Endothelial cell of hepatic sinusoid (primary cell): ENCODE results near the gene ATG4B.

Experiments
- in situ Hi-C: cut with HindIII; loops from 2 replicates; pipeline ENCODE4 v1.10.0; 2017; ENCODE audit warnings: low sequenced_read_pairs

ATG4B gene

DNA sequence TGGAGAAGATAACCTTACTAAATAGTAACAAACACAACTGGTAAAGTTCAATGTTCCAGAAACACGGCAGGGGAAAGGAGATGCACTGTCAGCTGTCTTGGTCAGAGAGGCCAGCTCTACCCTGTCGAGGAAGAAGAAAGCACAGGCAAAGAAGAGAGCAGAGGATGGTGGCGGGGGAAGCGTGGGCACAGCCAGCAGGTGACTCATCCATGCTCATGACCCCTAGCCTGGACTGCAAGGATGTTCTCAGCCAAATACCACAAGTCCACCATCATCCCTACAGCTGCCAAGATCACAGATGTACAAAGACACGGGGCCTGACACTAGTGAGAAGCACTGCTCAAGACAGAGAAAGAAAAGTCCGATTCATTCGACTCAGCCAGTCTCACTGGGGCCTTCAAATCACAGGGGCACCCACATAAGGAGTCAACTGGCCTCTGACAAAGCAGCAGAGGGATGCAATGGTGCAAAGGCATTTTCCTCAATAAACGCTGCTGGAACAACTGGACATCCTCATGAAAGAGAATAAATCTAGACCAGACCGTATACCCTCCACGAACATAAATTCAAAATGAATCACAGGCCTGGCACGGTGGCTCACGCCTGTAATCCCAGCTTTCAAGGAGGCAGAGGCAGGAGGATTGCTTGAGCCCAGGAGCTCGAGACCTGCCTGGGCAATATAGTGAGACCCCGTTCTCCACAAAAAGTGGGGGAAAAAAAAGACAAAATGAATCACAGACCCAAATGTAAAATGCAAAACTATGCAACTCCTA, 43.5 kb downstream of the ATG4B start:
- in situ Hi-C loops = no loop called here

DNA sequence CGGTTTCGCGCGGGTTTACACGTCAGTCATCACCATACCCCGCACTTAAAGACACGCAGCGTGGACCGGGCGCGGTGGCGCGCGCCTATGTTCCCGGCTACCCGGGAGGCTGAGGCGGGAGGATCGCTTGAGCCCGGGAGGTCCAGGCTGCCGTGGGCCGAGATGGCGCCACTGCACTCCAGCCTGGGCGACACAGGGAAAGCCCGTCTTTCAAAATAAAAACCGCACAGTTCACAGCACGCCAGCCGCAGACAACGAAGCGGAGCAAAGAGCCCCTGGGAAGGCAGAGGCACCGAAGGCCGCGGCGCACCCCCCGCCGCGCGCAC, 48.8 kb downstream of the ATG4B start:
- in situ Hi-C loops = no loop called here

- in situ Hi-C loops = no loop called here
Measured at GRCh38 chr2:241686650-241687425, 49.3 kb downstream of the ATG4B start, which contains the start of gene DTYMK. Gene DTYMK (minus strand): TSS chr2:241686815. CDS start chr2:241686783, 32 bp downstream.

- in situ Hi-C loops = no loop called here
Measured at GRCh38 chr2:241689306-241689705, 51.8 kb downstream of the ATG4B start.

- in situ Hi-C loops = no loop called here
Measured at GRCh38 chr2:241690202-241690717, 52.8 kb downstream of the ATG4B start.

DNA sequence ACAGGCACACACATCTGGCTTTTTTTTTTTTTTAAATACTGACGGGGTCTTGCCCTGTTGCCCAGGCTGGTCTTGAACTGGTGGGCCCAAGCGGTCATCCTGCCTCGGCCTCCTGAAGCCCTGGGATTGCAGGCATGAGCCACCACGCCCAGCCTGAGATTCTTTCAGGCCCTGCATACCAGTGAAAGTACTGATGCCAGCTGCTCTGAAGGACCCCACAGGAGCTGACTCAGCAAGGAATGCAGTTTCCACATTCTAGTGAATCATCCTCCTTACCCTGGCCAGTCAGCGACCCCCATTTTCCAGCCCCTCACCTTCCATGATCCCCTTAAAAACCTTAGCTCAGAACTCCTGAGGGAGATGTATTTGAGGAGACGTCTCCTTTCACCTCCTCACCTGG, 55.0 kb downstream of the ATG4B start:
- in situ Hi-C loops = no loop called here

GRCh38 chr2:241695651-241696050, 58.2 kb downstream of the ATG4B start:
- in situ Hi-C loops = no loop called here

GRCh38 chr2:241701149-241701398, 63.6 kb downstream of the ATG4B start:
- in situ Hi-C loops = no loop called here

DNA sequence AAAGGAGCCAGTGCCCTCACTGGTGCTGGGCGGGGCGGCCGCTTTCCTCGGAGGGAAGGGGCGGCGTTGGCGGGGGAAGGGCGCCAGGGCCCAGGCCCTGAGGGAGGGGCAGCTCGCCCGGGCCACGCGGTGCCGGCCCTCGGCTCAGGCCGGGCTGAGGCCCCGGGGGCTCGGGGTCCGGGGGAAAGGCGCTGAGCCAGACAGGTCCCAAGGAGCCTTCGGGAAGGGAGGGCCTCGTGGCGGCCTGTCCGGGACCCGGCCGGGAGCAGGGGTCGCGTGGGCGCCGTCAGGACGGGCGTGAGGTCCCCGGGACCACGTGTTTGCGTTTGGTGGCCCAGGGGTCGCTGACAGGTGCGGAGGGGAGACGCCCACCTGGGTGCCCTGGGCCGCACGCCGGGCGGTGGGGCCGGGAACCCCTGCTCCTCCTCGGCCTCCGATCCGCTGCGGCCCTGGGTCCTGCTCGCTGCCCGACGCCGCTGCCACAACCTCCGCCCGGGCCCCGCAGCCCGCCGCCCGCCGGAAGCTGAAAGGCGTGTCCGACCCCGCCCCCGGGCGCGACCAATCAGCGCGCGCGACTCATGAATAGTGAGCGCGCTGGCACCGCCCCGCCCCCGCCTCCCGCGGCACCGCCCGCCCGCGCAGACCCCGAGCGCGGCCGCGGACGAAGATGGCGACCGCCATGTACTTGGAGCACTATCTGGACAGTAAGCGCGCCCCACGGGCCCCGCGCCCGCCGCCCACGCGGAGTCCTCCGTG, 64.1 kb downstream of the ATG4B start, which contains the start of gene ING5:
Gene ING5 (plus strand): TSS at position 641 of the 756 bp plus-strand sequence. CDS start 27 bp downstream, at position 668.
- in situ Hi-C loops = no loop called here

- in situ Hi-C loops = no loop called here
Measured at GRCh38 chr2:241702155-241703031, 64.9 kb downstream of the ATG4B start.

- in situ Hi-C loops = no loop called here
Measured at GRCh38 chr2:241703032-241703604, 65.6 kb downstream of the ATG4B start.

GRCh38 chr2:241706537-241706936, 69.0 kb downstream of the ATG4B start:
- in situ Hi-C loops = no loop called here

DNA sequence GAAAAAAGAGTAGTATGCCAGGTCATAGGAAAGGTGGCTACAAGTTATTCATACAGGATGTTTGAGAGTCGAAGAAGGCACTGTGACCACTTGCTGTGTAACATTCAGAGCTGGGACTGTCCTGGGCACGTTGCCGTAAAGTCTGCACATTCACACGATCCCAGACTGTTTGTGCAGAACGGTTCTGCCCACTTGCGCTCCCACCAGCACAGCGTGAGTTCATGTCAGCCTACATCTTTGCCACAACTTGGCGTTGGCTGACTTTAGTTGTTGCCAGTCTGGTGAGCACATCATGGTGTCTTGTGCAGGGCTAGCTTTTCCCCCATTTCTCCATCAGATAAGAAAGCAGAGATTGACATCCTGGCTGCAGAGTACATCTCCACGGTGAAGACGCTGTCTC, 71.4 kb downstream of the ATG4B start:
- in situ Hi-C loops = no loop called here

GRCh38 chr2:241719093-241719492, 81.6 kb downstream of the ATG4B start:
- in situ Hi-C loops = no loop called here

DNA sequence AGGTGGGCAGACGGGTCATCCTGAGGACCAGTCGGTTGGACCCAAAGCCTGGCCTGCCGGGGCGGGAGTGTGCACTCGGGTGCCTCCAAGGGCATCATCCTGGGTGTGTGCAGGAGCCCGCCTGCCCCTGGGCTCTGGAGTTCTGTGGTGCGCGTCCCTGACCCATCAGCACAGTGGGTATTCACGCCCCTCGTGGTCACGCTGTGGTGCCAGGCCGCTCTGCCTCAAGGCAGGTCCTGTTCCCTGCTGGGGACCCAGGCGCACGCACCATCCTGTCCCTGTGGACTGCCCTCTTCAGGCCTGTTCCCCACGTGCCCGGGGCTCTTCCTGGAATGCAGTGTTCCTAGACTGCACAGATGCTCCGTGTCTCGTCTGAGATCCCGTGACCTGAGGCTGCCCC, 82.6 kb downstream of the ATG4B start:
- in situ Hi-C loops = loop anchor here (5.0 kb wide), 1 partner anchor 53 kb away; no protein-coding TSS in a partner anchor

DNA sequence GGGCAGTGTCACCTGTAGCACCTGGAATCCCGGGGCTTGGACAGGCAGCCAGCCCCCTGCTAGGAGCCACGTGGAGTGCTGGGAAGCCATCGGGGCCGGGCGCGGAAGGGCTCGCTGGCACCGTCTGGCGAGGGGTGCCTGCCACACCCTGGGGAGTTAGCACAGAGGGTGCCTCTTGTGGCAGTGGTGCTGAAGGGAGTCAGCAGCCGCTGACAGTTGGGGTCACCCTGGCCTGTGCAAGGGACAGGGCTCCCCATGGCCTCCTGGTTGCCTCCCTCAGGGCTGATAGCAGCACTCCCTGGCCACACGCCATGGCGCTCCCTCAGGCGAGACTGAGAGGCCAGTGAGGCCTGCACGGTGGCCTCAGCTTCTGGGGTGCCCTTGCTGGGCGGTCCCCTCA, 83.1 kb downstream of the ATG4B start:
- in situ Hi-C loops = loop anchor here (5.0 kb wide), 1 partner anchor 53 kb away; no protein-coding TSS in a partner anchor

DNA sequence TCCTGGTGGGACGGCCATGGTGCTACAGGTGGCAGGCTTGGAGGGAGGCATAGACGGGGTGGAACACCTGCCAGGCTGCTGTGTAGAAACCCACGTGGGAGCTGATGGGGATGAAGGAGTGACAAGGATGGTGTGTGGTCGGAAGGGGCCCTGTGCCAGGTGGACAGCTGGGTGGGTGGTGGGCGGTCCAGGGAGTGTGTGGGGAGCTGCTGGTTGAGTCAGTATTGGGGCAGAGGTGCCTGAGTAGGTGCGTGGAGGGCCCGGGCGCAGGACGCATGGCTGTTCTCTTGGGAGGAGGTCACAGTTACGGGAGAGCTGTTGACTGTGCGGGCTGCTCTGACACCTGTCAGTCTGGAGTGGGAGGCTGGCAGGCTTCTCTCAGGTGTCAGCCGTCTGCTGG, 84.4 kb downstream of the ATG4B start:
- in situ Hi-C loops = loop anchor here (5.0 kb wide), 1 partner anchor 55 kb away; no protein-coding TSS in a partner anchor

DNA sequence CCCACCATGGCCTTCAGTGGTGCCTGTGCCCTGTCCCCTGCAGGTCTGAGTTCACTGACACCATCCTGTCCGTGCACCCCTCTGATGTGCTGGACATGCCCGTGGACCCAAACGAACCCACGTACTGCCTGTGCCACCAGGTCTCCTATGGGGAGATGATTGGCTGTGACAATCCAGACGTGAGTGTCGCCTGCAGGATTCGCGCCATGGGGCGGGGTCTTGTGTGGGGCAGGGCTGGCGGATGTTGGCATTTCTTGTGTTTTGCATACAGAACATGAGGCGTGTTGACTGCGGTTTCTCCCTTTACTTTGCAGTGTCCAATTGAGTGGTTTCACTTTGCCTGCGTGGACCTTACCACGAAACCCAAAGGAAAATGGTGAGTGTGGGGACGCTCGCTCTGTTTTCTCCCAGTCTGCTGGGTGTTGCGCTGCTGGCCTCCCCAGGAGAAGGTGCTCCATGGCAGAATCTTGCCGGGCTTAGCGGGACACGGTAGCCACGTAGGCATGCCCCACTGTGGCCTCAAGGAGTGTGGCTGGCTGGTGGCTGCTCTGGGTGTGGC, 85.5 kb downstream of the ATG4B start:
- in situ Hi-C loops = loop anchor here (5.0 kb wide), 1 partner anchor 56 kb away; no protein-coding TSS in a partner anchor
